ENCODE data around the gene COX10. TPM values are rescaled to one million over a fixed set of nuclear protein-coding genes. Genes with fewer than 3 reads are reported as not detected.

COX10 gene
- total RNA-seq, 4 donors from 2014 or later = 23.9 to 90.9 (median 64.4) TPM

GRCh38 chr17:14098246-14098645 lies 28.9 kb downstream of the COX10 start:
- DNase-seq = no peak
- Histone ChIP-seq H3K36me3 (no peaks in the 10 kb centered on the region), H3K9me3 (no peaks in the 10 kb centered on the region), H3K4me3 (no peak overlapping the region), H3K27me3 (no peaks in the 10 kb centered on the region), H3K4me1 (peaks cover 0 to 9% (median 0%) of the 10 kb centered on the region in 4 donors), H3K27ac (no peak overlapping the region)
- TF ChIP-seq CTCF (IDR thresholded peaks at IDR 0.05) = no peak
- TF ChIP-seq POLR2A (IDR thresholded peaks at IDR 0.05) = no peak

- Histone ChIP-seq H3K4me3 (no peak overlapping the region), H3K27ac (no peak overlapping the region), H3K27me3 (no peaks in the 10 kb centered on the region), H3K36me3 (no peaks in the 10 kb centered on the region), H3K9me3 (no peaks in the 10 kb centered on the region), H3K4me1 (no peaks in the 10 kb centered on the region)
- TF ChIP-seq POLR2A (IDR thresholded peaks at IDR 0.05) (no peak), CTCF (IDR thresholded peaks at IDR 0.05) (no peak)
- no peak for DNase-seq
Measured at GRCh38 chr17:14101976-14102375, 32.7 kb downstream of the COX10 start.

- H3K36me3 ChIP-seq = no peaks in the 10 kb centered on the region
- H3K4me3 ChIP-seq = no peak overlapping the region
- TF ChIP-seq POLR2A (IDR thresholded peaks at IDR 0.05) (no peak), CTCF (IDR thresholded peaks at IDR 0.05) (no peak)
- no peaks in the 10 kb centered on the region for H3K27me3 ChIP-seq
- no peak for DNase-seq
- H3K27ac ChIP-seq = no peak overlapping the region
- no peaks in the 10 kb centered on the region for H3K9me3 ChIP-seq
- no peaks in the 10 kb centered on the region for H3K4me1 ChIP-seq
Measured at GRCh38 chr17:14103836-14104235, 34.5 kb downstream of the COX10 start.

GRCh38 chr17:14104734-14105133 lies 35.4 kb downstream of the COX10 start:
- H3K4me1 ChIP-seq = no peaks in the 10 kb centered on the region
- no peak overlapping the region for H3K4me3 ChIP-seq
- no peaks in the 10 kb centered on the region for H3K36me3 ChIP-seq
- H3K9me3 ChIP-seq = no peaks in the 10 kb centered on the region
- H3K27me3 ChIP-seq = no peaks in the 10 kb centered on the region
- no peak for DNase-seq
- no peak for TF ChIP-seq CTCF (IDR thresholded peaks at IDR 0.05)
- no peak for TF ChIP-seq POLR2A (IDR thresholded peaks at IDR 0.05)
- no peak overlapping the region for H3K27ac ChIP-seq

GRCh38 chr17:14107889-14108288 lies 38.6 kb downstream of the COX10 start:
- no peak for DNase-seq
- Histone ChIP-seq H3K36me3 (no peaks in the 10 kb centered on the region), H3K4me3 (no peak overlapping the region), H3K4me1 (peaks cover 0 to 4% (median 0%) of the 10 kb centered on the region in 4 donors), H3K9me3 (no peaks in the 10 kb centered on the region), H3K27me3 (no peaks in the 10 kb centered on the region), H3K27ac (no peak overlapping the region)
- no peak for TF ChIP-seq POLR2A (IDR thresholded peaks at IDR 0.05)

- Histone ChIP-seq H3K4me1 (peaks cover 0 to 4% (median 0%) of the 10 kb centered on the region in 4 donors), H3K27me3 (no peaks in the 10 kb centered on the region), H3K9me3 (no peaks in the 10 kb centered on the region), H3K36me3 (no peaks in the 10 kb centered on the region), H3K27ac (peak overlapping the region in 3 of 4 donors; percentile 38 to 51 (median 50)), H3K4me3 (no peak overlapping the region)
- no peak for DNase-seq
- TF ChIP-seq POLR2A (IDR thresholded peaks at IDR 0.05) = no peak
- TF ChIP-seq CTCF (IDR thresholded peaks at IDR 0.05) = no peak
Measured at GRCh38 chr17:14112407-14112806, 43.1 kb downstream of the COX10 start.
